Suprapubic skin (tissue), 4 donors: ENCODE results near the gene SSH3.

Experiments
- POLR2A ChIP-seq, 2 donors: fragments of 450-650 bp; IDR thresholded peaks; one replicate each; pipeline ENCODE4 v1.6.1; 2017; ENCODE audit warnings: antibody characterized with exemption in 2 of 2, mild to moderate bottlenecking in 2 of 2, moderate library complexity in 2 of 2
- POLR2AphosphoS5 ChIP-seq, 3 donors: sonication (generic); formaldehyde crosslinking; IDR thresholded peaks; one replicate each; pipeline ENCODE4 v1.6.1; 2017; ENCODE audit warnings: antibody characterized with exemption in 3 of 3
- TF ChIP-seq, protein P1 (sequence below), 2 donors: fragments of 200-600 bp in 1 of 2; fragments of 450-650 bp in 1 of 2; sonication (generic) in 1 of 2; IDR thresholded peaks; one replicate each; pipeline ENCODE4 v1.5.1; 2016 to 2019; ENCODE audit warnings: antibody characterized with exemption in 2 of 2, mild to moderate bottlenecking in 1 of 2, moderate library complexity in 1 of 2

DNA sequence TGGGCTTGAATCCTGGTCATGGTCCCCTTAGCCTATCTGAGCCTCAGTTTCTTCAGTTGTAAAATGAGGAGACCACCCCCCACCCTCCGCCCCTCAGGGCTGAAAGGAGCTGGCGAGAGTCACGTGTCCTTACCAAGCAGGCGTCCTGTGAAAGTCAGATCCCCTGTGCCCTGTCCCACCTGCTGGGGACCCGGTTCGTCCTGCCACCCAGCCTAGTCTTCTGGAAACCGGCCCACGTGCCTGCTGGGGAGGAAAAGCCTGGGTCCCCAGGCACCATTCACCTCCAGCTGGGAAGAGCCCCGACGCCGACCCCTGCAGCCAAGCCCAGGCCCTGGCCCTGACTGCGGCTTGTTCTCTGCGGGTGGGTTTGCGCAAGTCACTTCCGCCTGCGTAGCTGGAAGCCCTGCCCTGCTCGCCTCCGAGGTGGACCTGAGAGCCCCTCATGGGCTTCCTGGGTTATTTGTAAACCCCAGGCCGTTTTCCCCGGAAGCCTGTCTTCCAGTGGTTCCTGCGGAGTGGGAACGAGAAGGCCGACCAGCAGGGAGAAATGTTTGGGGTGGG lies 679 bp upstream of the SSH3 start:
- TF ChIP-seq POLR2A (IDR thresholded peaks at IDR 0.05) (no peak), POLR2AphosphoS5 (IDR thresholded peaks at IDR 0.05) (peak in 1 of 3 donors; percentile 10)
- TF ChIP-seq, protein P1, sequence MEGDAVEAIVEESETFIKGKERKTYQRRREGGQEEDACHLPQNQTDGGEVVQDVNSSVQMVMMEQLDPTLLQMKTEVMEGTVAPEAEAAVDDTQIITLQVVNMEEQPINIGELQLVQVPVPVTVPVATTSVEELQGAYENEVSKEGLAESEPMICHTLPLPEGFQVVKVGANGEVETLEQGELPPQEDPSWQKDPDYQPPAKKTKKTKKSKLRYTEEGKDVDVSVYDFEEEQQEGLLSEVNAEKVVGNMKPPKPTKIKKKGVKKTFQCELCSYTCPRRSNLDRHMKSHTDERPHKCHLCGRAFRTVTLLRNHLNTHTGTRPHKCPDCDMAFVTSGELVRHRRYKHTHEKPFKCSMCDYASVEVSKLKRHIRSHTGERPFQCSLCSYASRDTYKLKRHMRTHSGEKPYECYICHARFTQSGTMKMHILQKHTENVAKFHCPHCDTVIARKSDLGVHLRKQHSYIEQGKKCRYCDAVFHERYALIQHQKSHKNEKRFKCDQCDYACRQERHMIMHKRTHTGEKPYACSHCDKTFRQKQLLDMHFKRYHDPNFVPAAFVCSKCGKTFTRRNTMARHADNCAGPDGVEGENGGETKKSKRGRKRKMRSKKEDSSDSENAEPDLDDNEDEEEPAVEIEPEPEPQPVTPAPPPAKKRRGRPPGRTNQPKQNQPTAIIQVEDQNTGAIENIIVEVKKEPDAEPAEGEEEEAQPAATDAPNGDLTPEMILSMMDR (IDR thresholded peaks at IDR 0.05), result no peak
